ENCODE results near the gene SCNN1G. TPM values are rescaled to one million over a fixed set of nuclear protein-coding genes. Genes with fewer than 3 reads are reported as not detected.

Gene SCNN1G
- total and polyA plus RNA-seq, 7 donors, result under 0.01 to 36.2 (median 3.0) TPM; not detected in 2

GRCh38 chr16:23156110-23156509 lies 26.4 kb upstream of the SCNN1G start:
- Histone ChIP-seq H3K4me1 (no peaks in the 10 kb centered on the region), H3K27ac (no peak overlapping the region), H3K9me3 (no peaks in the 10 kb centered on the region), H3K4me3 (no peak overlapping the region), H3K36me3 (no peaks in the 10 kb centered on the region), H3K27me3 (no peaks in the 10 kb centered on the region)
- intact Hi-C loops (cut with DNase I), result loop anchor here (5.0 kb wide), 1 partner anchor 74 kb away; no protein-coding TSS in a partner anchor
- 75 to 85% methylated on average over 3 of the region's 3 CpGs for WGBS, 2 donors
- TF ChIP-seq CTCF (IDR thresholded peaks at IDR 0.05), result no peak
- no peak for TF ChIP-seq POLR2A (IDR thresholded peaks at IDR 0.05)
- no peak for TF ChIP-seq POLR2AphosphoS5 (IDR thresholded peaks at IDR 0.05)
- no peak for TF ChIP-seq EP300 (IDR thresholded peaks at IDR 0.05)
- no peak for DNase-seq

GRCh38 chr16:23156946-23157460 lies 25.5 kb upstream of the SCNN1G start:
- Histone ChIP-seq H3K9me3 (no peaks in the 10 kb centered on the region), H3K27me3 (no peaks in the 10 kb centered on the region), H3K4me3 (no peak overlapping the region), H3K4me1 (no peaks in the 10 kb centered on the region), H3K27ac (no peak overlapping the region), H3K36me3 (no peaks in the 10 kb centered on the region)
- WGBS, 2 donors, result 78 to 81% methylated on average over 1 of the region's 1 CpG
- DNase-seq, result no peak
- TF ChIP-seq EP300 (IDR thresholded peaks at IDR 0.05) (no peak), POLR2AphosphoS5 (IDR thresholded peaks at IDR 0.05) (no peak), POLR2A (IDR thresholded peaks at IDR 0.05) (no peak), CTCF (IDR thresholded peaks at IDR 0.05) (no peak)
- intact Hi-C loops (cut with DNase I), result loop anchor here (5.0 kb wide), 1 partner anchor 75 kb away; no protein-coding TSS in a partner anchor

GRCh38 chr16:23158114-23158513 lies 24.4 kb upstream of the SCNN1G start:
- DNase-seq, result no peak
- TF ChIP-seq POLR2AphosphoS5 (IDR thresholded peaks at IDR 0.05), result no peak
- TF ChIP-seq EP300 (IDR thresholded peaks at IDR 0.05), result no peak
- no peak for TF ChIP-seq POLR2A (IDR thresholded peaks at IDR 0.05)
- TF ChIP-seq CTCF (IDR thresholded peaks at IDR 0.05), result no peak
- Histone ChIP-seq H3K4me3 (no peak overlapping the region), H3K9me3 (no peaks in the 10 kb centered on the region), H3K27ac (no peak overlapping the region), H3K4me1 (no peaks in the 10 kb centered on the region), H3K36me3 (no peaks in the 10 kb centered on the region), H3K27me3 (no peaks in the 10 kb centered on the region)
- intact Hi-C loops (cut with DNase I), result loop anchor here (5.0 kb wide), 1 partner anchor 76 kb away; no protein-coding TSS in a partner anchor
- 95 to 96% methylated on average over 6 of the region's 6 CpGs for WGBS, 2 donors

- no peak overlapping the region for H3K4me3 ChIP-seq
- H3K27ac ChIP-seq, result no peak overlapping the region
- no peaks in the 10 kb centered on the region for H3K4me1 ChIP-seq
- peaks cover 0 to 3% (median 0%) of the 10 kb centered on the region in 4 donors for H3K9me3 ChIP-seq
- no peaks in the 10 kb centered on the region for H3K36me3 ChIP-seq
- intact Hi-C loops (cut with DNase I), result no loop called here
- DNase-seq, result no peak
- H3K27me3 ChIP-seq, result no peaks in the 10 kb centered on the region
- WGBS, 2 donors, result 74 to 80% methylated on average over 4 of the region's 4 CpGs
- TF ChIP-seq CTCF (IDR thresholded peaks at IDR 0.05), result no peak
- TF ChIP-seq EP300 (IDR thresholded peaks at IDR 0.05), result no peak
- no peak for TF ChIP-seq POLR2A (IDR thresholded peaks at IDR 0.05)
- TF ChIP-seq POLR2AphosphoS5 (IDR thresholded peaks at IDR 0.05), result no peak
Measured at GRCh38 chr16:23160082-23160481, 22.5 kb upstream of the SCNN1G start.

GRCh38 chr16:23160574-23160973 lies 22.0 kb upstream of the SCNN1G start:
- Histone ChIP-seq H3K4me1 (no peaks in the 10 kb centered on the region), H3K9me3 (peaks cover 0 to 3% (median 0%) of the 10 kb centered on the region in 4 donors), H3K4me3 (no peak overlapping the region), H3K27me3 (no peaks in the 10 kb centered on the region), H3K27ac (no peak overlapping the region), H3K36me3 (no peaks in the 10 kb centered on the region)
- WGBS, 2 donors, result 78% methylated on average over 3 of the region's 3 CpGs
- TF ChIP-seq CTCF (IDR thresholded peaks at IDR 0.05), result no peak
- TF ChIP-seq POLR2A (IDR thresholded peaks at IDR 0.05), result no peak
- TF ChIP-seq POLR2AphosphoS5 (IDR thresholded peaks at IDR 0.05), result no peak
- no peak for TF ChIP-seq EP300 (IDR thresholded peaks at IDR 0.05)
- intact Hi-C loops (cut with DNase I), result no loop called here
- DNase-seq, result no peak
